GM12878 (cell line): Measurements from ENCODE around the gene KIF9. TPM values are rescaled to one million over a fixed set of nuclear protein-coding genes. Genes with fewer than 3 reads are reported as not detected.

Experiments used
- ATAC-seq: fragments of 200-7000 bp; cut with Tn5 transposase; 3 replicates; pipeline ENCODE4 v1.9.1; 2020; ENCODE audit warnings: mild to moderate bottlenecking, moderate library complexity
- BruUV-seq: library from RNA; stranded (reverse); fragments of 400-500 nt; replicated peaks from 2 replicates; lab custom pipeline; 2021; lab: Mats Ljungman, UMichigan
- CTCF ChIA-PET: fragments of 300-600 bp; sonication (Branson Sonifier 250); formaldehyde crosslinking; extraction: SDS; loops from one replicate; lab custom pipeline; 2021; ENCODE audit warnings: inconsistent platforms; lab: Yijun Ruan, JAX
- POLR2A ChIA-PET: fragments of 350-600 bp; formaldehyde crosslinking; extraction: SDS; loops from one replicate; lab custom pipeline; 2021; ENCODE audit warnings: inconsistent platforms; lab: Charles Lee
- RAD21 ChIA-PET: fragments of 300-600 bp; sonication (Branson Sonifier 250); formaldehyde crosslinking; loops from one replicate; lab custom pipeline; 2023; ENCODE audit warnings: antibody characterized with exemption; ENCODE audit not compliant: unreplicated experiment; lab: Charles Lee
- SMC1A ChIA-PET: fragments of 300-600 bp; sonication (Branson Sonifier 250); formaldehyde crosslinking; loops from one replicate; lab custom pipeline; 2023; ENCODE audit not compliant: unreplicated experiment, uncharacterized antibody; lab: Charles Lee
- DNase-seq: peaks from one replicate; pipeline ENCODE4 v3.0.0-alpha.2; 2011; ENCODE audit warnings: low read depth, low spot score
- FAIRE-seq: peaks from 3 replicates; lab custom pipeline; 2011; peaks lifted over from hg19 to GRCh38; lab: Jason Lieb, UNC
- H2AFZ ChIP-seq: 2 replicates; pipeline ENCODE4 v1.6.0; 2011; ENCODE audit warnings: low read depth, low read length, control low read depth; ENCODE audit not compliant: control insufficient read depth
- H3K27ac ChIP-seq: 2 replicates; pipeline ENCODE4 v1.5.1; 2011; ENCODE audit warnings: control low read depth; ENCODE audit not compliant: control insufficient read depth, insufficient read depth
- H3K27me3 ChIP-seq, 2 experiments: replicated peaks in 1 of 2; 2 replicates each; pipeline versions ENCODE4 v1.6.0 to v1.6.1; 2011; ENCODE audit warnings: low read length in 1 of 2; ENCODE audit not compliant: control insufficient read depth in 2 of 2, insufficient read depth in 2 of 2
- H3K36me3 ChIP-seq, 2 experiments: 2 replicates each; pipeline ENCODE4 v1.5.1; 2011; ENCODE audit warnings: low read length in 1 of 2; ENCODE audit not compliant: control insufficient read depth in 2 of 2, insufficient read depth in 2 of 2
- H3K4me1 ChIP-seq: 2 replicates; pipeline ENCODE4 v1.6.1; 2011; ENCODE audit warnings: mild to moderate bottlenecking, low read length, moderate library complexity, mixed read lengths; ENCODE audit not compliant: control insufficient read depth, insufficient read depth
- H3K4me2 ChIP-seq: 2 replicates; pipeline ENCODE4 v1.6.0; 2011; ENCODE audit warnings: control low read depth; ENCODE audit not compliant: control insufficient read depth, insufficient read depth
- H3K4me3 ChIP-seq: fragments of 200-600 bp; sonication (generic); 2 replicates; pipeline ENCODE4 v1.5.1; 2016
- H3K79me2 ChIP-seq: 2 replicates; pipeline ENCODE4 v1.6.0; 2011; ENCODE audit warnings: low read length; ENCODE audit not compliant: control insufficient read depth, insufficient read depth
- H3K9ac ChIP-seq: 2 replicates; pipeline ENCODE4 v1.8.0; 2011; ENCODE audit warnings: low read length, control low read depth, mixed read lengths; ENCODE audit not compliant: control insufficient read depth, insufficient read depth
- H3K9me3 ChIP-seq: replicated peaks from 3 replicates; pipeline ENCODE4 v1.5.1; 2011; ENCODE audit warnings: mild to moderate bottlenecking, low read length; ENCODE audit not compliant: control insufficient read depth, insufficient read depth
- H4K20me1 ChIP-seq: 2 replicates; pipeline ENCODE4 v1.6.0; 2011; ENCODE audit not compliant: control insufficient read depth, insufficient read depth
- BCL11A ChIP-seq: IDR thresholded peaks from 2 replicates; pipeline ENCODE4 v1.6.1; 2011; ENCODE audit warnings: low read depth, low read length
- CEBPB ChIP-seq, 2 experiments: fragments of 150-350 bp in 1 of 2; IDR thresholded peaks; 2 replicates each; pipeline ENCODE4 v1.6.1; 2012 to 2014; ENCODE audit warnings: low read depth in 2 of 2, low read length in 2 of 2, borderline replicate concordance in 1 of 2, inconsistent platforms in 1 of 2
- EZH2 ChIP-seq: IDR thresholded peaks from 2 replicates; pipeline ENCODE4 v1.6.1; 2012; ENCODE audit warnings: low read depth, mild to moderate bottlenecking, control low read depth, inconsistent platforms, low read length, borderline replicate concordance; ENCODE audit not compliant: control insufficient read depth
- HCFC1 ChIP-seq: fragments of 150-350 bp; IDR thresholded peaks from 2 replicates; pipeline ENCODE4 v1.6.1; 2014; ENCODE audit warnings: low read length
- NBN ChIP-seq: fragments of 450-650 bp; IDR thresholded peaks from 2 replicates; pipeline ENCODE4 v1.6.1; 2016
- NR2F1 ChIP-seq: fragments of 450-650 bp; conservative IDR thresholded peaks from 2 replicates; pipeline ENCODE4 v1.6.1; 2017; ENCODE audit warnings: mild to moderate bottlenecking
- POU2F2 ChIP-seq: IDR thresholded peaks from 3 replicates; pipeline ENCODE4 v1.6.1; 2011; ENCODE audit warnings: low read depth, mild to moderate bottlenecking, low read length, borderline replicate concordance
- RAD51 ChIP-seq: fragments of 450-650 bp; IDR thresholded peaks from 2 replicates; pipeline ENCODE4 v1.6.1; 2016; ENCODE audit warnings: moderate library complexity, mild to moderate bottlenecking, inconsistent platforms
- RELB ChIP-seq: fragments of 450-650 bp; IDR thresholded peaks from 2 replicates; pipeline ENCODE4 v1.6.1; 2017; ENCODE audit warnings: low read depth, mild to moderate bottlenecking, moderate library complexity
- SIX5 ChIP-seq: IDR thresholded peaks from 2 replicates; pipeline ENCODE4 v1.6.1; 2011; ENCODE audit warnings: mild to moderate bottlenecking, low read depth, low read length, moderate library complexity; ENCODE audit not compliant: severe bottlenecking
- SREBF2 ChIP-seq: IDR thresholded peaks from 2 replicates; pipeline ENCODE4 v1.6.1; 2012; ENCODE audit warnings: mild to moderate bottlenecking, low read length
- TBL1XR1 ChIP-seq: IDR thresholded peaks from 2 replicates; pipeline ENCODE4 v1.6.1; 2012; ENCODE audit warnings: low read depth, low read length, improper control_type of control experiment
- ZBTB4 ChIP-seq: fragments of 450-650 bp; formaldehyde crosslinking; IDR thresholded peaks from 2 replicates; pipeline ENCODE4 v1.4.0; 2022; ENCODE audit warnings: mild to moderate bottlenecking, moderate library complexity
- ZBTB40 ChIP-seq: fragments of 450-650 bp; IDR thresholded peaks from 2 replicates; pipeline ENCODE4 v1.6.1; 2016; ENCODE audit warnings: mild to moderate bottlenecking, moderate library complexity, borderline replicate concordance
- ZNF207 ChIP-seq: fragments of 450-650 bp; IDR thresholded peaks from 2 replicates; pipeline ENCODE4 v1.6.1; 2014; ENCODE audit warnings: antibody characterized with exemption, mild to moderate bottlenecking, borderline replicate concordance
- ZNF24 ChIP-seq: fragments of 450-650 bp; IDR thresholded peaks from 2 replicates; pipeline ENCODE4 v1.6.1; 2017; ENCODE audit warnings: antibody characterized with exemption, mild to moderate bottlenecking
- WGBS: methylation state at CpG from one replicate; pipeline ENCODE4 v1.1.6; 2016; ENCODE audit warnings: low lambda C conversion rate; ENCODE audit not compliant: insufficient replicate concordance, insufficient coverage; ENCODE audit errors: missing lambda C conversion rate; 5-methylcytosine and 5-hydroxymethylcytosine counted together
- in situ Hi-C: fragments of 300-500 bp; cut with MboI; formaldehyde crosslinking; loops from 9 replicates; pipeline ENCODE4 v1.14.3; 2018; ENCODE audit warnings: mixed read lengths
- intact Hi-C: fragments of 100-400 bp; cut with micrococcal nuclease; formaldehyde crosslinking; loops from one replicate; pipeline ENCODE4 v1.14.2; 2022; ENCODE audit not compliant: unreplicated experiment
- polyA plus RNA-seq, 11 experiments: library from polyadenylated mRNA; depleted of rRNA in 4 of 11; unstranded in 6 of 11; stranded (reverse) in 5 of 11; fragments of >200 nt; fragmentation: Nextera tagmentation in 4 of 11; fragmentation: Illumina TruSeq in 1 of 11; extraction: Ambion mirVana in 4 of 11; extraction: Trizol in 1 of 11; gene quantifications; 1 replicate in 1 of 11; 2 replicates in 10 of 11; pipeline versions ENCODE4 v1.2.1 to v1.2.3, GENCODE V29; 2011 to 2016; ENCODE audit warnings: inconsistent platforms in 2 of 11, missing spikeins in 2 of 11, low read depth in 1 of 11
- total RNA-seq, 4 experiments: library from RNA; depleted of rRNA in 3 of 4; stranded (reverse); fragments of >200 nt in 3 of 4; fragmentation: Illumina TruSeq in 1 of 4; extraction: Trizol in 1 of 4; gene quantifications; 2 replicates each; pipeline versions ENCODE4 v1.2.1 to v1.2.3, GENCODE V29; 2013 to 2021

KIF9 gene
- total and polyA plus RNA-seq, 10 of the 15 experiments (the other 5 are each of a cell fraction or from before 2014, with no cell fraction given), result 3.0 to 10.2 (median 5.9) TPM

- TF ChIP-seq POU2F2 (no peak), CEBPB (IDR thresholded peaks at IDR 0.05; ENCODE audit: borderline replicate concordance in 1 of 2, low read depth in 2 of 2, low read length in 2 of 2) (no peak), NR2F1 (no peak), SIX5 (no peak), RAD51 (no peak), ZBTB40 (no peak), ZNF207 (no peak)
Observed at GRCh38 chr3:47197287-47197686, 85.3 kb downstream of the KIF9 start (continued).

GRCh38 chr3:47194994-47195393 lies 87.6 kb downstream of the KIF9 start:
- WGBS, result 54% methylated on average over 2 of the region's 2 CpGs
- no peaks in the 10 kb centered on the region for H3K79me2 ChIP-seq
- CTCF ChIA-PET, result interaction anchor here (0.7 to 1.4 kb wide), 2 partner anchors 29 to 128 kb away, joined by 3 to 4 read pairs; no protein-coding TSS in a partner anchor
- no peaks in the 10 kb centered on the region for H3K4me1 ChIP-seq
- RAD21 ChIA-PET, result no interaction called here
- H3K9ac ChIP-seq, result no peak overlapping the region
- SMC1A ChIA-PET, result interaction anchor here (1.1 kb wide), 1 partner anchor 163 kb away, joined by 4 read pairs; no protein-coding TSS in a partner anchor
- DNase-seq (no peak), FAIRE-seq (no peak), ATAC-seq (no peak)
- H4K20me1 ChIP-seq, result no peaks in the 10 kb centered on the region
- no peaks in the 10 kb centered on the region for H3K27me3 ChIP-seq
- BruUV-seq, result no TSS peak
- POLR2A ChIA-PET, result interaction anchor here (0.7 kb wide), 1 partner anchor 20 kb away, joined by 3 read pairs; no protein-coding TSS in a partner anchor
- H3K27ac ChIP-seq, result no peak overlapping the region
- H3K36me3 ChIP-seq, result no peaks in the 10 kb centered on the region
- H3K9me3 ChIP-seq, result no peaks in the 10 kb centered on the region
- H3K4me2 ChIP-seq, result no peak overlapping the region
- H3K4me3 ChIP-seq, result no peak overlapping the region
- intact Hi-C loops (no loop called here), in situ Hi-C loops (no loop called here)
- H2AFZ ChIP-seq, result no peak overlapping the region
- TF ChIP-seq EZH2 (no peak), RELB (no peak), BCL11A (no peak), ZBTB4 (CRISPR knock-in tag) (no peak), ZNF24 (no peak), SREBF2 (no peak), HCFC1 (no peak), NBN (no peak), TBL1XR1 (no peak)
